Measurements from ENCODE around the gene PARP12.

The PARP12 gene

DNA sequence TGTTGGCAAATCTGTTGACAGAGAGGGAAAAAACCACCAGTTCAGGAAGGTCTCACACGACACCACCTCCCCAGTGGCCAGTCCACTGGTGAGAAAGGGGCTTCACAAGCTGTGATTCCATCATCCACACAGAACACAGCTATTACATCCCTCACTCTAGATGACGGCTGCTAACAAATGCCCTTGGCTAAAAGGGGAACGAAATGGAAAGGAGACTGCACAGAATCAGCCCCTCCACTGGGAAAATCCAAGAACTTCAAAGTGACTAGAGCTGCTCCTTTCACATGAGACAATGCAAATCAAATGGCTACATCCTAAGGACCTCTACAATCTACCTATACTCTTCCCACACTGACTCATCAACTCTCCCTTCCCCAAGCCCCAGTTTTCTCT is 5.6 kb downstream of the PARP12 start:
- DNase-seq (ENCODE audit: extremely low read depth, insufficient read length) = no peak
- no peaks in the 10 kb centered on the region for H3K27me3 ChIP-seq (replicated peaks; ENCODE audit: control insufficient read depth, insufficient read depth, low read length)
- no peak overlapping the region for H3K4me3 ChIP-seq (replicated peaks; ENCODE audit: low read depth, low read length)
- no peaks in the 10 kb centered on the region for H3K36me3 ChIP-seq (ENCODE audit: control insufficient read depth, insufficient read depth, low read length)
- TF ChIP-seq, protein P1, sequence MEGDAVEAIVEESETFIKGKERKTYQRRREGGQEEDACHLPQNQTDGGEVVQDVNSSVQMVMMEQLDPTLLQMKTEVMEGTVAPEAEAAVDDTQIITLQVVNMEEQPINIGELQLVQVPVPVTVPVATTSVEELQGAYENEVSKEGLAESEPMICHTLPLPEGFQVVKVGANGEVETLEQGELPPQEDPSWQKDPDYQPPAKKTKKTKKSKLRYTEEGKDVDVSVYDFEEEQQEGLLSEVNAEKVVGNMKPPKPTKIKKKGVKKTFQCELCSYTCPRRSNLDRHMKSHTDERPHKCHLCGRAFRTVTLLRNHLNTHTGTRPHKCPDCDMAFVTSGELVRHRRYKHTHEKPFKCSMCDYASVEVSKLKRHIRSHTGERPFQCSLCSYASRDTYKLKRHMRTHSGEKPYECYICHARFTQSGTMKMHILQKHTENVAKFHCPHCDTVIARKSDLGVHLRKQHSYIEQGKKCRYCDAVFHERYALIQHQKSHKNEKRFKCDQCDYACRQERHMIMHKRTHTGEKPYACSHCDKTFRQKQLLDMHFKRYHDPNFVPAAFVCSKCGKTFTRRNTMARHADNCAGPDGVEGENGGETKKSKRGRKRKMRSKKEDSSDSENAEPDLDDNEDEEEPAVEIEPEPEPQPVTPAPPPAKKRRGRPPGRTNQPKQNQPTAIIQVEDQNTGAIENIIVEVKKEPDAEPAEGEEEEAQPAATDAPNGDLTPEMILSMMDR (IDR thresholded peaks at IDR 0.05; ENCODE audit: insufficient read depth, low read length, poor library complexity, severe bottlenecking) = no peak

DNA sequence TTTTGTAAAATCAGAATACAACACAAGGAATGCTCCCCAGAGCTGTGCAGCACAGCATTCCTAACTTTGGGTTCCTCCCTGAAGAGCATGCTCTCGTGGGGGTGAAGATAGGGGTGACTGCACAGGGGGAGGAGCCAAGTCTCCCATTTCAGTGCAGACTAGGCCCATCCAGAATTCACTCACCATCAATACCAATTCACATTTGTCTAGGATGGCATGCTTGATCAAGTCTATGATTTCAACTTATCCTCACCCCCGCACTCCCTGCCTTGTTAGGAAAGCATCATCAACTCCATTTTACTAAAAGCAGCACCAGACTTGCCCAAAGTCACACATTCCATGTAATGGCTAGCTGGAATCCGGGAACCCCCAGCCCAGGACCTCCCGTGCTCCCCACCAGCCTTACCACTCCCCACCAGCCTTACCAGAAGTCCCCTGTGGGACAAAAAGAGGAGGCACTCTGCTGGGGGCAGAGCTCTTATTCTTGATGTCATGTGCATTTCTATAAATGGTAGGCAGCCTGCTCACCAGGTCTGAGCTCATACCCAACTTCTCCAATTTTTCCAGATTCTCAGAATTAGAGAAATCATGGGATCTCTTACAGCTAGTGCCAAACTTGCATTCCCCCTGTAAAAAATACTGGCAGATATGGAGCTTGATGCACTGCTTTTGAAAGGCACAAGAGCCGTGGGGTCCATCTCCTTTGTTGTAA is 6.2 kb downstream of the PARP12 start:
- Histone ChIP-seq H3K4me3 (replicated peaks; ENCODE audit: low read depth, low read length) (no peak overlapping the region), H3K27me3 (replicated peaks; ENCODE audit: control insufficient read depth, insufficient read depth, low read length) (no peaks in the 10 kb centered on the region), H3K36me3 (ENCODE audit: control insufficient read depth, insufficient read depth, low read length) (no peaks in the 10 kb centered on the region)

DNA sequence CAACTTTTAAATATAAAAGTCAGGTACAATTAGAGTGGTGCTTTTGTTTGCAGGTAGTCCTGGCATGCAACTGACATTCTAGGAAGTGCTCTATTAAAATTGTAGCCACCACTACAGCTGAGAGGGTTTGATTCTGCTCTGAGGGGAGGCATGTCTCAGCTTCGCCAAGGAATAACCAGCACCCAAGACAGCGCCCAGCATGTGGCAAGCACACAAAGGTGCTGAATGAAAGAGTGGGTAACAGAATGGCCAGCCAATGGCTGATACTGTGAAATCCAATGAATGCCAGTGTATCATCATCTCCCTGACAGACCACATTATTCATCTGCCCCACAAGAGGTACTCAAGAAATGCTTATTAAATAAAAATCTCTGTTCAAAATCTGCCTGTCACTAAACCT is 6.9 kb downstream of the PARP12 start:
- no peak overlapping the region for H3K4me3 ChIP-seq (replicated peaks; ENCODE audit: low read depth, low read length)
- no peak for DNase-seq (ENCODE audit: extremely low read depth, insufficient read length)
- H3K36me3 ChIP-seq (ENCODE audit: control insufficient read depth, insufficient read depth, low read length) = no peaks in the 10 kb centered on the region
- TF ChIP-seq, protein P1 (IDR thresholded peaks at IDR 0.05; ENCODE audit: insufficient read depth, low read length, poor library complexity, severe bottlenecking) = no peak
- no peaks in the 10 kb centered on the region for H3K27me3 ChIP-seq (replicated peaks; ENCODE audit: control insufficient read depth, insufficient read depth, low read length)

More for the DNA sequence above, 6.2 kb downstream of the PARP12 start:
- no peak for DNase-seq (ENCODE audit: extremely low read depth, insufficient read length)
- TF ChIP-seq, protein P1 (IDR thresholded peaks at IDR 0.05; ENCODE audit: insufficient read depth, low read length, poor library complexity, severe bottlenecking) = no peak

DNA sequence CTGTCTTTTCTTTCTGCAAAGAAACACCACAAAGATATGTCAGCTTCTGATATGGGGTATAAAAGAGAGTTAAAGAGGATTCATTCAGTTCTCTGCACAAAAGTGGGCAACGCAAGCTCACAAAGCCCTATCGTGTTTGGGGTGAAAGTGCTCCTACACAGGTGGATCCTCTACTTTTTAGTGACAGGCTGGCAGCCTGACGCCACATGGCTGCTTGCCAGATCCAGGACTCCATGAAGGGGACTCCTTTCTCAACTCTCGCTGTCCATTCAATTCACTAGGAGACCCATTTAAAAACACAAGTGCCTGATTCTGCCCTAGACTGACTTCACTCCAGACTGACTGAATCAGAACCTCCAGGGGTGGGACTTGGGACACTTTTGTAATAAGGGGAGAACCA is 8.0 kb downstream of the PARP12 start:
- TF ChIP-seq, protein P1 (IDR thresholded peaks at IDR 0.05; ENCODE audit: insufficient read depth, low read length, poor library complexity, severe bottlenecking) = no peak
- no peak for DNase-seq (ENCODE audit: extremely low read depth, insufficient read length)
- Histone ChIP-seq H3K27me3 (replicated peaks; ENCODE audit: control insufficient read depth, insufficient read depth, low read length) (no peaks in the 10 kb centered on the region), H3K36me3 (ENCODE audit: control insufficient read depth, insufficient read depth, low read length) (no peaks in the 10 kb centered on the region), H3K4me3 (replicated peaks; ENCODE audit: low read depth, low read length) (no peak overlapping the region)

DNA sequence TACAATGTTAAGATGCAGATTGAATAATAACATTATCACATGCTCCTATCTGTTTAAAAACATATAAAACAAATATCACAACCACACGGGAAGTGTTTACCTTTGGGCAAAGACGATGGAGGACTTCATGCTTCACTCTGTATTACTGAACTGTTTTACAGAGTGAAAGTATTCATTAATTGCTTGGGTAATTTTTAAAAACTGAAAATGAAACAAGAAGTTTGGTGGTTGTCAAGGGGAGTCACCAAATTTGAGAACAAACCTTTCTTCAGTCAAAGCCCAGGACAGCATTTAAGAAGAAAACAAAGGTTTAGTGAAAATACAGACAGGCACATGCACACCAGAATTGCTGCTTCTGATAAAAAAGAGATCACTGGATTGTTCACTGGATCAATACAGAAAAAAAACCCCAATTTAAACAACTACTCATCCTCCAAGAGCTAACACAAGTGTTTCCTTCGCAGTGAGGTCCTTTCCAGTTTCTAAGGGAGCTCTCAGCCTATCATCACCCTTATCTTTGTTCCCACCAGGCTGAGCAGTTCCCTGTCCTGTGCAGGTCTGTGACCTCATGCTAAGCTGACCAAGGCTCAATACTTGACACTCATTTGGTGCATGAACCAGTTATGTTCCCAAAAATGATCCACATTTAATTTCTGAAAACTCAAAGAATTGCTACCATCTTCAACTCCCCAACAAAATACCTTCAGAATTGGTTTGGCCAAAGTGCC is 8.8 kb downstream of the PARP12 start:
- Histone ChIP-seq H3K27me3 (replicated peaks; ENCODE audit: control insufficient read depth, insufficient read depth, low read length) (no peaks in the 10 kb centered on the region), H3K36me3 (ENCODE audit: control insufficient read depth, insufficient read depth, low read length) (no peaks in the 10 kb centered on the region), H3K4me3 (replicated peaks; ENCODE audit: low read depth, low read length) (no peak overlapping the region)
- TF ChIP-seq, protein P1 (IDR thresholded peaks at IDR 0.05; ENCODE audit: insufficient read depth, low read length, poor library complexity, severe bottlenecking) = no peak
- DNase-seq (ENCODE audit: extremely low read depth, insufficient read length) = no peak
